Ishikawa (cell line): ENCODE measurements around the gene FLT1.

Experiments used
- CEBPB ChIP-seq: IDR thresholded peaks from 2 replicates; pipeline ENCODE4 v1.6.1; 2012
- CREB1 ChIP-seq: IDR thresholded peaks from 2 replicates; pipeline ENCODE4 v1.6.1; 2012; ENCODE audit warnings: low read depth
- EGR1 ChIP-seq: IDR thresholded peaks from 2 replicates; pipeline ENCODE4 v1.6.1; 2012
- EP300 ChIP-seq: IDR thresholded peaks from 2 replicates; pipeline ENCODE4 v1.6.1; 2012; ENCODE audit warnings: borderline replicate concordance
- FOXM1 ChIP-seq: IDR thresholded peaks from 2 replicates; pipeline ENCODE4 v1.6.1; 2012; ENCODE audit warnings: low read depth, borderline replicate concordance
- NFIC ChIP-seq: IDR thresholded peaks from 2 replicates; pipeline ENCODE4 v1.6.1; 2012
- RAD21 ChIP-seq: IDR thresholded peaks from 2 replicates; pipeline ENCODE4 v1.6.1; 2012; ENCODE audit warnings: low read depth
- TAF1 ChIP-seq: IDR thresholded peaks from 2 replicates; pipeline ENCODE4 v1.6.1; 2012; ENCODE audit warnings: low read depth, mild to moderate bottlenecking
- TCF12 ChIP-seq: IDR thresholded peaks from 2 replicates; pipeline ENCODE4 v1.6.1; 2012; ENCODE audit warnings: low read depth
- TEAD4 ChIP-seq: IDR thresholded peaks from 2 replicates; pipeline ENCODE4 v1.6.1; 2012
- YY1 ChIP-seq: IDR thresholded peaks from 2 replicates; pipeline ENCODE4 v1.6.1; 2012; ENCODE audit warnings: low read depth
- ZBTB7A ChIP-seq: IDR thresholded peaks from 2 replicates; pipeline ENCODE4 v1.6.1; 2012; ENCODE audit warnings: low read depth
- TF ChIP-seq, protein P1 (sequence below): IDR thresholded peaks from 2 replicates; pipeline ENCODE4 v1.6.1; 2012; ENCODE audit warnings: low read depth, mild to moderate bottlenecking
- TF ChIP-seq, protein P2 (sequence below): IDR thresholded peaks from 2 replicates; pipeline ENCODE4 v1.6.1; 2012
- TF ChIP-seq, protein P3 (sequence below): IDR thresholded peaks from 2 replicates; pipeline ENCODE4 v1.6.1; 2012

The FLT1 gene

DNA sequence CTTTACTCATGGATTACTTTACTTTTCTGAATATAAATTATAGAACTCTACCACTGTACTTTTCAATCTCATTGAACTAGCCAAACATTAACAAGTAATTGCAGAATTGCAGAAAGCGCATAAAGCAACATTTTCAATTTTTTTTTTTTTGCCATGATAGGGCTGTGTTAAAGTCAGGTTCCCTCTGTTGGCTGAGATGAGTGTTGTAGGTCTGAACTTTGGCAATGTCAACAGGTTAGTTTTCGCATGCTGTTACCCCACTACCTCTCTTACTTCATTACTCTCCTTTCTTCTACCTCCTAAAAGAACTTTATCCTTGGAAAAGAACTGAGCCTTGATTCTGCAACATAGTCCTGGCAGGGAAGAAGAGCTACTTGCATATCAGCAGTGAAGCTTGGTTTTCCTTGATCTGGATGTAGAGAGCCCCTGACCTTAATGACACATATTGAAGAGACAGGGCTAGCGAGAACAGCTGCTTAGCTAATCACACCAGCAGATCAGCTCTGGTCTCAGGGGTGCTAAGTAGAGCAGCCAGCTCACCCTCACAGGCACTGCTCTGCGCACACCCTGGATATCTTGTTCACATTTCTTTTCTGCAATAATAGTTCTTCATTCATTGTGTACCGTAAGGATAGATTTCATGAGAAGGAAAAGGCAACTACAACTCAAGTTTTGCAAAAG lies 119.5 kb downstream of the FLT1 start:
- TF ChIP-seq EGR1 (no peak), EP300 (no peak), CREB1 (no peak), TAF1 (no peak), NFIC (no peak), TEAD4 (no peak), TCF12 (no peak), ZBTB7A (no peak), YY1 (no peak), CEBPB (no peak), RAD21 (no peak), FOXM1 (no peak)
- TF ChIP-seq, protein P1, sequence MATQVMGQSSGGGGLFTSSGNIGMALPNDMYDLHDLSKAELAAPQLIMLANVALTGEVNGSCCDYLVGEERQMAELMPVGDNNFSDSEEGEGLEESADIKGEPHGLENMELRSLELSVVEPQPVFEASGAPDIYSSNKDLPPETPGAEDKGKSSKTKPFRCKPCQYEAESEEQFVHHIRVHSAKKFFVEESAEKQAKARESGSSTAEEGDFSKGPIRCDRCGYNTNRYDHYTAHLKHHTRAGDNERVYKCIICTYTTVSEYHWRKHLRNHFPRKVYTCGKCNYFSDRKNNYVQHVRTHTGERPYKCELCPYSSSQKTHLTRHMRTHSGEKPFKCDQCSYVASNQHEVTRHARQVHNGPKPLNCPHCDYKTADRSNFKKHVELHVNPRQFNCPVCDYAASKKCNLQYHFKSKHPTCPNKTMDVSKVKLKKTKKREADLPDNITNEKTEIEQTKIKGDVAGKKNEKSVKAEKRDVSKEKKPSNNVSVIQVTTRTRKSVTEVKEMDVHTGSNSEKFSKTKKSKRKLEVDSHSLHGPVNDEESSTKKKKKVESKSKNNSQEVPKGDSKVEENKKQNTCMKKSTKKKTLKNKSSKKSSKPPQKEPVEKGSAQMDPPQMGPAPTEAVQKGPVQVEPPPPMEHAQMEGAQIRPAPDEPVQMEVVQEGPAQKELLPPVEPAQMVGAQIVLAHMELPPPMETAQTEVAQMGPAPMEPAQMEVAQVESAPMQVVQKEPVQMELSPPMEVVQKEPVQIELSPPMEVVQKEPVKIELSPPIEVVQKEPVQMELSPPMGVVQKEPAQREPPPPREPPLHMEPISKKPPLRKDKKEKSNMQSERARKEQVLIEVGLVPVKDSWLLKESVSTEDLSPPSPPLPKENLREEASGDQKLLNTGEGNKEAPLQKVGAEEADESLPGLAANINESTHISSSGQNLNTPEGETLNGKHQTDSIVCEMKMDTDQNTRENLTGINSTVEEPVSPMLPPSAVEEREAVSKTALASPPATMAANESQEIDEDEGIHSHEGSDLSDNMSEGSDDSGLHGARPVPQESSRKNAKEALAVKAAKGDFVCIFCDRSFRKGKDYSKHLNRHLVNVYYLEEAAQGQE: no peak
- TF ChIP-seq, protein P2, sequence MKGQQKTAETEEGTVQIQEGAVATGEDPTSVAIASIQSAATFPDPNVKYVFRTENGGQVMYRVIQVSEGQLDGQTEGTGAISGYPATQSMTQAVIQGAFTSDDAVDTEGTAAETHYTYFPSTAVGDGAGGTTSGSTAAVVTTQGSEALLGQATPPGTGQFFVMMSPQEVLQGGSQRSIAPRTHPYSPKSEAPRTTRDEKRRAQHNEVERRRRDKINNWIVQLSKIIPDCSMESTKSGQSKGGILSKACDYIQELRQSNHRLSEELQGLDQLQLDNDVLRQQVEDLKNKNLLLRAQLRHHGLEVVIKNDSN: no peak
- TF ChIP-seq, protein P3, sequence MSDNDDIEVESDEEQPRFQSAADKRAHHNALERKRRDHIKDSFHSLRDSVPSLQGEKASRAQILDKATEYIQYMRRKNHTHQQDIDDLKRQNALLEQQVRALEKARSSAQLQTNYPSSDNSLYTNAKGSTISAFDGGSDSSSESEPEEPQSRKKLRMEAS: no peak

DNA sequence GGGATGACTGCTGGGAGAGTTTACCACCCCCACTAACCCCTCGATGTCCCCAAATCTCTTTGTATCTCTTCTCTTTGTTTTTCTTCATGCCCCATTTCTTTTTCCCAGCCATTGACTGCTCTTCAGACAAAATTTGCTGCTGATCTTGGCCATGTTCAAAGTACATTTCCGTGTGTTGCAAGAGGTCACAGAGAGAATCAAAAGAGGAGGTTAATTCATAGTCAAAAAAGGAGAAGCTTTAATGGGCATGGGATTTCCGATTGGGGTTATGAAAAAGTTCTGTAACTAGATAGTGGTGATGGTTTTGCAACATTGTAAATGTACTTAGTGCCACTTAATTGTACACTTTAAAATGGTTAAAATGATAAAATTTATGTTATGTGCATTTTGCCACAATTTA lies 121.1 kb downstream of the FLT1 start:
- no peak for TF ChIP-seq CEBPB
- TF ChIP-seq, protein P2: no peak
- TF ChIP-seq, protein P3: no peak
- TF ChIP-seq, protein P1: no peak
- TF ChIP-seq TCF12: no peak
- no peak for TF ChIP-seq ZBTB7A
- no peak for TF ChIP-seq FOXM1
- no peak for TF ChIP-seq NFIC
- TF ChIP-seq EGR1: no peak
- TF ChIP-seq RAD21: no peak
- TF ChIP-seq YY1: no peak
- TF ChIP-seq TAF1: no peak
- no peak for TF ChIP-seq TEAD4
- no peak for TF ChIP-seq CREB1

DNA sequence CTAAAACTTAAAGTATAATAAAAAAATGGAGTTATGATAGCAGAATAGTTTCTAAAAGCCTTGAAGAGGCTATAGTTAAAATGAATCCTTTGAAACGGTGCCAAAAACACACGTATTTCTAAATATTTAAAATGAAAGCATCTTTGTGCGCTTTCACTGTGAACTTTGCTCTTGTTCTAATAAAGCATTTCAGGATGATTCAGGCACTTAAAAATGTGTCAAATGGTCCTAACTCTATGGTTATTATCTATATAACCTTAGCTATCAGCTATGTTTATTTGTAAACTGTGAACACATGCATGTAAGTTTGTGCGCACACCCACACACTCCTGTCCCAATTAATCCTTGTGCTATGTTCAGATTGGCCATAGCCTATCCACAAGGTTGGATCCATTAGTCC lies 124.5 kb downstream of the FLT1 start:
- TF ChIP-seq TEAD4: no peak

DNA sequence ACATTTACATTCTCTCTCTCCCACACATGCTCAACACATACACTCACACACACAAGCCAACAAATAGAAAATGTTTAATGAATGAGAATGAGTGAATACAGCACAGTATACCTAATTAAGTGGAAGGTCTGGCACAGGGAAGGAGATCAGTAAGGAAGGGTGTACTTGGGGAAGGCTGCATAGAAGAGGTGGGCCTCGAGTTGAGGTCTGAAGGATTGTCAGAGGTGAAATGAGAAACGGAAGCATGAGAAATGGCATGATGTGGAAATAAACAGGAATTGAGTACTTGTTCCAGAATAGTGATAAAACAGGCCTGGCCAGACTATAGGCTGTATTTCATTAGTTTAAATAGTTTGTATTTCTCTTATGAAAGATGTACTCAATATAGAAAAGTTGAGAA lies 136.2 kb downstream of the FLT1 start:
- TF ChIP-seq TEAD4 (no peak), TCF12 (no peak), EP300 (no peak), CEBPB (no peak), ZBTB7A (no peak)
- TF ChIP-seq, protein P1: no peak

DNA sequence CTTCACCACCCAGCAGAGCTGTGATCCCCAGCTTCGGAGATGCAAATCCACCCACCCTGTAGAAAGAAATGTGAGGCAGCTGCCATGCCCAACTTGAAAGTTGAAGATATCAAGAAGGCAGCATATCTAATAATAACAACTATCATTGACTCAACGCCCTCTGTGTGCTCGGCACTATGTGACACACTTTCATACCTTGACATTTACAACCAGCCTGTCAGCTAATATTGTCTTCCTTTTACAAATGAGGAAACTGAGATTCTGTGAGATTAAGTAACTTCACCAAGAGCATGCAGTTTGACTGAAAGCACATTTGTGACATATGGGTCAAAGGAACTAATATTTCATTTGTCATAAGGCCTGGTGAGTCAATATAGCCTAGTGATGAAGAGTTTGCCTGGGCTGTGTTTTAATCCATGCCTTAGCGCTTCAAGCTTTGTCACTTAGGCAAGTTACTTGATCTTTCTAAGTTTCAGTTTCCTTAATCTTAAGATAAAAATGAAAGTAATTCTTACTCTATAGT lies 137.0 kb downstream of the FLT1 start:
- no peak for TF ChIP-seq TCF12
- TF ChIP-seq, protein P1: no peak
- no peak for TF ChIP-seq RAD21
- no peak for TF ChIP-seq FOXM1
- TF ChIP-seq EGR1: no peak
- TF ChIP-seq ZBTB7A: no peak
- no peak for TF ChIP-seq NFIC
- no peak for TF ChIP-seq CEBPB
- TF ChIP-seq, protein P2: no peak
- no peak for TF ChIP-seq TEAD4
- TF ChIP-seq YY1: no peak
- no peak for TF ChIP-seq EP300
- TF ChIP-seq, protein P3: no peak
- no peak for TF ChIP-seq TAF1
- no peak for TF ChIP-seq CREB1
